ENCODE data around the gene LAMP5.

LAMP5 gene

GRCh38 chr20:9534025-9534424 is 19.6 kb downstream of the LAMP5 start:
- no peak for DNase-seq (ENCODE audit: low read depth in 2 of 2)

- DNase-seq (ENCODE audit: low read depth in 2 of 2): no peak
Measured at GRCh38 chr20:9535449-9535848, 21.1 kb downstream of the LAMP5 start.

GRCh38 chr20:9543214-9543613 is 28.8 kb downstream of the LAMP5 start:
- DNase-seq (ENCODE audit: low read depth in 2 of 2): no peak

GRCh38 chr20:9550283-9550682 is 35.9 kb downstream of the LAMP5 start:
- DNase-seq (ENCODE audit: low read depth in 2 of 2): no peak

- no peak for DNase-seq (ENCODE audit: low read depth in 2 of 2)
Measured at GRCh38 chr20:9550871-9551270, 36.5 kb downstream of the LAMP5 start.

DNA sequence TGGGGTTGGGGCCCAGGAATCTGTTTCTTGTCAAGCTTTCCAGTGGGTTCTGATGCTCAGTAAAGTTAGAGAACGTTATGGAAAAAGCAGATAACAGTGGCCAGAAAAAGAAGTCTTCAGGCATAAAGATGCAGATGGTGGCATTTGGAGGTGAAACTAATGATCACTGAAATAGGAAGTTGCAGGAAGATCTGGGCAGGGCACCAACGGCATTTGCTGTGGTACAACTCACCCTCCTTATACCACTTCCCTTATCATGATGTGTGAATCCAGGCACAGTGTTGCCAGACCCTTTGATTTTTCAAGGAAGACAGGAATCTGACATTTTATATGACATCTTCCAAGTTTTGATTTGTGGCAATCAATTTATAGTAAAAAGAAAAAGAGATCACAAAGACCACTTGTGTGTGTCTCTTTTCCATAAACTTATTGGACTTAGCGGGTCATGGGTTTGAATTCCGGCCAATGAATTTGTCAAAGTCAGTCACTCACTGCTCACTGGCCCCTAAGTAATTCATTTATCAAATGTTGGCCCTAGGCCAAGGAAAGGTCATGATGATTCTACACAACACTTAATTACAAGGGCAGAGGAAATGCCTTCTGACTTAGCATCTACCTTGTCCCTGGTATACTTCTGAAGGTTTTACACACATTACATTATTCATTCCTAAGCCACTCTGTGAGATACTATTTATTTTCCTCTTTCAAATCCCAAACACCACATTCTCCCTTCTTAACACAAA is 37.6 kb downstream of the LAMP5 start:
- no peak for DNase-seq (ENCODE audit: low read depth in 2 of 2)

DNA sequence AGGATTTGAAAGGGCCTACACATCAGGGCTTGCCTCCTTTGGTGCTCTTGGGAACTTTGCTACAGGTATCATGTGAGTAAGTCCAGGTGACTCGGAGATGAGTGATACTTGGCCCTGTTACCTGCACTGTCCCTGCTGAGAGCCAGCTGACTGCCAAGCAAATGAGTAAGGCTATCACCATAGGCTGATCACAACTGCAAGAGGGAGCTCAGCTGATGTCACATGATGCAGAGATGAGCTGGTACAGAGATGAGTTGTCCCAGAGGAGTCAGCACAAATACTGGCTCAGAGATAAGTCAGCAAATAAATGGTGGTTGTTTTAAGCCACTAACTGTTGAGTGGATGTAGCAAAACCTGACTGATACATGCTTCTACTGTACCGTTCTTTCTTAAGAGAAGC is 41.4 kb downstream of the LAMP5 start:
- DNase-seq (ENCODE audit: low read depth in 2 of 2): no peak

DNA sequence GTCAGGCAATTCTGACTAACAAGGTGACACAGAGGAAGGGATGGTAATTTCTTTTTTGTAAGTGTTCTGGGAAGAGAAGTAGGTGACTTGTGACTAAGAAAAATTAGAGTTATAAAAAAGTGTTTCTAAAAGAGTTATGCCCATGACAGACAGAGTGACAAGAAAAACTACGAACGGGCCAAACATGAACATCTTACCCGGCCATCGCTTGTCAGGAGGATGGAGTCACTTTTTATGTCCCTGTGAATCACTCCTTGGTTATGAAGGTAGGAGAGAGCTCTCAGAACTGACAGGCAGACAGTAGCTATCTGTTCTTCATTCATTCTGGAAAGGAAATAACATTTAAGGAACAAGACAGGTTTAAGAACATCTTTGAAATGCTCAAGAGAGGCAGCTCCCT is 43.0 kb downstream of the LAMP5 start:
- DNase-seq (ENCODE audit: low read depth in 2 of 2): no peak

DNA sequence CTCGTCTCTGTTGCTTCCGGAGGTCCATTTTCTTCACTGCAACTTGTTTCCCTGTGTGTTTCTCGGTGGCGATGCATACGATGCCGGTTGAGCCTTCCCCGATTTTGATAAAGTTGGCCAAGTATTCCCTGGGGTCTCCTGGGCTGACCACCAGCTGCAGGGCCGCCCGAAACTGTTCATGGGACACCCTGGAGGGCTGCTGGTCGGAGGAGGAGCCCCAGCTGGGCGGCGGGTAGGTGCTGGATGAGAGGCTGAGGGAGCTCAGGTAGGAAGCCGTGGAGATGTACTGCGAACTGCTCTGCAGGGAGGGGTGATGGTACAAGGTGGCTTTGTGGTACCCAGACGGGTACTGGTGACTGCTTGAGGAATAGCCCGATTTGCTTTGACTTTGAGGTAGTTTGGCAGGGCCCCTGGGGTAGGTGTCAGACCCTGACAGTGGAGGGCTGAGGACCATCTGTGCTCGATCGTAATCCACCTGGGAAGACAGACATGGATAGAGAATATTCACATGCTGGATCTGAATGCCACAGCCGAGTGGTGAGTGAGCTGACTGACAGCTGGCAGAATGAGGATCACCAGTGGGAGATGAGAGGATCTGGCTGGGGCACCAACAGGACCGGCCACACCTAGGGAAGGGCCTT is 51.6 kb downstream of the LAMP5 start:
- DNase-seq (ENCODE audit: low read depth in 2 of 2): no peak

- DNase-seq (ENCODE audit: low read depth in 2 of 2): no peak
Measured at GRCh38 chr20:9566977-9567376, 52.6 kb downstream of the LAMP5 start.

DNA sequence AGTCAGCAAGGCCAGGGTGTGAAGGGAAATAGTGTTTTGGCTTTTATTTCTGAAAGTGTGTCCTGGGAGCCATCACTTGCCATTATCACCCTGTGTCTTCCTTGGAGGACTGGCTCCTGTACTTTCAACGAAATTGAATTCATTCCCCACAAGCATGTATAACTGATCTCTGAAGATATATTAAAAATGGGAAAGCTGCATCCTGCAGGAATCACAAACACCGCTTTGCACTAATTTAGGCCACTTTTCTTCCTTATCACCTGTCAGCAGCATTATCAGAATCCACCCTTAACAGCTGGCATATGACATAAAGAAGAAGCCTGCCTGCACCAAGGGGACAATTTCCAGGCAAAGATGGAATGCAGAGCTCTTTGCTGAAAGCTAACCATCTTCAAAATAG is 56.2 kb downstream of the LAMP5 start:
- no peak for DNase-seq (ENCODE audit: low read depth in 2 of 2)

- no peak for DNase-seq (ENCODE audit: low read depth in 2 of 2)
Measured at GRCh38 chr20:9571783-9572182, 57.4 kb downstream of the LAMP5 start.

GRCh38 chr20:9572670-9573069 is 58.3 kb downstream of the LAMP5 start:
- no peak for DNase-seq (ENCODE audit: low read depth in 2 of 2)

- no peak for DNase-seq (ENCODE audit: low read depth in 2 of 2)
Measured at GRCh38 chr20:9573335-9574151, 59.2 kb downstream of the LAMP5 start.

DNA sequence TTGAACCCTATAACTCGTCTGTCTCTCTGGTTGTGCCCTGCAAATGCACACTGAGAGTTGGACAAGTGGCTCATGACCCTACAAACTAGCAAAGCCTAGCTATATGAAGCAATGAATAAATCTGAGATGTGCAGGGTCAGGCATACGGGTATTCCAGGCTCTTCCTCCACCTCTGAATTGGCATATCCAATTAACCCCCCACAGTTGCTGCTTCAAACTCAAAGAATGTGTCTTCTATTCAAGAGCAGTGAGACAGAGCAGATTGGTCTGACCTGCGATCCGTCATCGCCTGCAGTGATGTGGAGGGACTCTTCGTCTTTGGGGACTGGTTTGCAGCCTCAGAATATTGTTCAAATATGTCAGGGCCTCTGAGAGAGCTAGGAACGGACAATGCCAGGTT is 59.8 kb downstream of the LAMP5 start:
- no peak for DNase-seq (ENCODE audit: low read depth in 2 of 2)

- no peak for DNase-seq (ENCODE audit: low read depth in 2 of 2)
Measured at GRCh38 chr20:9574776-9575175, 60.4 kb downstream of the LAMP5 start.

DNA sequence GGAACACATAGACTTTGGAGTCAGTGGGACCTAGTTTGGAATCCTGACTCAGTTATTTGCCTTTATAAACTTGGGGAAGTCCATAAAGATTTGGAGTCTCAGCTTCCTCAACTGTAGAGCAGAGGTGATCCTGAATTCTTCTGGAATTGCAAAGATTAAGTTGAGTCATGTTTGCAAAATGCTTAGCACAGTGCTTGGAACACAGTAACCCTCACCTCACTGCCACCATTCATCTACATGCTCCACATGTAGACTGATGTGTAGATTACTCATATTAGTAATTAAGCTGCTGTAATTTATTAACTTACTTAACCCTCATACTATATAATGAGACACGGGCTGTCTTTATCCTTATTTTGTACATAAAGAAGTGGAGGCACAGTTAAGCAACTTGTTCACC is 61.4 kb downstream of the LAMP5 start:
- no peak for DNase-seq (ENCODE audit: low read depth in 2 of 2)

DNA sequence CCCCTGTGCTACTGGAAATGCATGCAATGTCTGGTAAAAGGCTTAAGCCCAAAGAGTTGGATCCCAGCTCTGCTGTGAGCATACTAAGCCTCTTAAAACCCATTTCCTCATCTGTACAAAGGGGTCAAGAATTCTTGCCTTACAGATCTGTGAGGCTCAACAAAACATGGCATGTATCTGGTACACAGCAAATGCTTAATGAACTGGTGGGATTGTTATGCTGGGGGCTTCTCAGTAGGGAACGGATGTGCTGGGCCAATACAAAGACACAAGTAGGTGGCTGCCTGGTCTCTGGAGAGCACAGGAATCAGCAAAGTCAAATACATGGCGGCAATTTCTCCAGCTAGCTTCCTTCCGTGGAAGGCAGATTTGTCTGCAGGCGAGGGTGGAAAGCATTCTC is 62.3 kb downstream of the LAMP5 start:
- no peak for DNase-seq (ENCODE audit: low read depth in 2 of 2)

DNA sequence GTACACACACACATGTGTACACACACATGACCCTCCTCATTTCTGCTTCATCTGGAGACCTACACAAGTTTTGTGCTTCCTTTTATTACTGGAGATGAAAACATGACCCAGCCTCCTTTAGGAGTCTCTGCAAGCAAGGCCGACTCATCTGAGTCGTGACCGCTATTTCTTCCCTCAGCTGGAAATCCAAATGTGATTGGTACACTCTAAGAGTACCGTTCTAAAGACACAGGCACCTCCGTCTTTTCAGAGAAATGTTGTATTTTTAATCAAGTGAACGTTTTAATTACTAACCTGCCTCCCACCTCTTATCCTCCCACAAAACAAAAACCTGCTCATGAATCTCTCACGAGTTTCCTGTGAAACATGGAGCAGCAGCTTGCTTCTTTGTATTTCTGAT is 63.0 kb downstream of the LAMP5 start:
- DNase-seq (ENCODE audit: low read depth in 2 of 2): no peak

DNA sequence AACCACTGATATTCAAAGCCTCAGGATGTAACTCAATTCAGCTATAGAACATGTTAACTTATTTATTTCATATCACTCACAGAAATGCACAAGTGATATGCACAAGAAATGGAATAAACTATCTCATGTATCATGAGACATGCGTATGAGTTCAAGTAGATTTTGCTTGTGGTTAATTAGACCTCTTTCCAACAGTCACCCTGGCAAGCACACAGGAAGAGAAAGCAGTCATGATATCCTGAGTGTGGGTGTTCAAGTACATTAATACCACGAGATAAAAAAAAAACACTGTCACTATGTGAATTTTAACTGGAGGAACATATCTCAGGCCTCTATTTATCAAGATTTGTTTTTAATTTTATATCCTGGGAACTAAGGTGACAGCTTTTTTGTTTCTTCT is 64.2 kb downstream of the LAMP5 start:
- no peak for DNase-seq (ENCODE audit: low read depth in 2 of 2)

All from activated CD4-positive, alpha-beta T cell treated with anti-CD3 and anti-CD28 coated beads for 24 hours (primary cell).